ENCODE results near the gene PLEKHG4.

Gene PLEKHG4

DNA sequence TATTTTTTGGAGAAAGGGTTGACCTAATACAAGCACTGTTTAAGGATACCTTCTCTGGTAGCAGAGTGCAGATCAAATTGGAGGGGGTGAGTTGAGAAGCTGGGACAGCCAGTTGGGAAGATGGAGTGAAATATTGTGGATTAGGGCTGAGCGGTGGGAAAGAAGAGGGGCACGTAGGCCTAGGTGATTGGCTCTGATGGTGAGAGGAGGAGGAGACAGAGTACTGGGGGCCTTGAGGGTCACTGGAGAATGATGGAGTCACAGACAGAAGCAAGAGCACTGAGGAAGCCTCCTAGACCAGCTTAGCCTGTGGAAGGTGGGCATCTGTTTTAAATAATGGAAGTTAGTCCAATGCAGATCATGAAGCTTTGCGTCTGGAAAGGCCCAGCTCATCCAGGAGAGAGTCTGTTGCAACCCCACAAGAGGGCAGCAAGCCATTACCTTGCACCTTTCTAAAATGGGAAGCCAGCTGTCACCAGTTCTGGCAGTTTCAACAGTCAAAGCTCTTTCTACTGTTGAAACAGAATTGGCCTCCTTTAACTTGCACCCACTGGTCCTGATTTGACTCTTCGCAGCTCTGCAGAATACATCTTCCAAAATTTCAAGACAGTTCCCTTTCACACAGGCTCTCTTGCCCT, 18.8 kb upstream of the PLEKHG4 start:
- DNase-seq (ENCODE audit: low read depth) = no peak

DNA sequence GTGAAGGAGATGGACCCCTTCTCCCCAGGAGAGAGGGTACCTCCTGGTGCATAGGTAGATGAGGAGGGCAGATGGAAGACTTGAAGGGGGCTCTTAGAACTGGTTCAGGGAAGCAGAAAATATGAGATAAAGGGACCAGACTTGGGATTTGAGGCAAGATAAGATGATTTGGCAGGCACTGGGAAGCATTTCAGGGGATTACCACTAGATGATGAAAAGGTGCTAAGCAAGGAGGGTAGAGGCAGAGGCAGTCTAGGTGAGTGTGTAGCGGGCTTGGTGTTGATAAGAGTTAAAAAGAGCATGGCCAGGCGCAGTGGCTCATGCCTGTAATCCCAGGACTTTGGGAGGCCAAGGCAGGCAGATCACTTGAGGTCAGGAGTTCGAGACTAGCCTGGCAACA, 16.1 kb upstream of the PLEKHG4 start:
- DNase-seq (ENCODE audit: low read depth) = no peak

GRCh38 chr16:67264277-67264676, 15.1 kb upstream of the PLEKHG4 start:
- DNase-seq (ENCODE audit: low read depth) = no peak

DNA sequence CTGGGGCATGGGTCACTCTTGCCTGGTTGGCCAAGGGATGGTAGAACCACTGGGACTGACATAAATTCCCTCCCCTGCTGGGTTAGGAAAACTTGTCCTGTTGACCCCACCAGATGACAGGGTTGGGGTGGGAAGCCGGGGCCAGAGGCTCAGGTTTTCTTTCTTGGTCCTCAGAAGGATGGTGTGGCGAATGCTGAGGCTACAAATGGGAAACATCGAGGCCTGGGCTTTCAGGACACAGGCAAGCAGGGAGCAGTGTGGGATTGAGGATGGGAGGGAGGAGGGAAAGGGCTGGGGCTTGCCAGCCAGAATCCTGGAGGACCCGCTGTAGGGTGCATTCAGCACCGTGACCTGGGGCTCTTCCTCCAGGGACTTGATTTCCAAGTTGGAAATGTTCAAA, 14.5 kb upstream of the PLEKHG4 start:
- no peak for DNase-seq (ENCODE audit: low read depth)

DNA sequence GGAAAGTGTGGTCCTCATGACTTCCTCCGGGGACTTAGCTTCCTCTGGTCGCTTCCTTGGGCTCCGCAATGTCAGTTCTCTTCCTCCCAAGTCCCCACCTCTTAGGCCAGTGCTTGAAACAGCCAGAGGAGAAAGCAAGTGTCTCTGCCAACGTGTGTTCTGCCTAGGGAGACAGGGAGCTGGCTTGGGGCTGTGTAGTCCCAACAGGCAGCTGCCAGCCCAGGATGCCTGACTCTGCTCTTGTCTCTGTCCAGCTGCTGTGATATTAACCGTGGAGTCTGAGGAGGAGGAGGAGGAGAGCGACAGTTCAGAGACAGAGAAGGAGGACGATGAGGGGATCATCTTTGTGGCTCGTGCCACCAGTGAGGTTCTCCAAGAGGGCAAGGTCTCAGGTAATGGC, 13.5 kb upstream of the PLEKHG4 start:
- no peak for DNase-seq (ENCODE audit: low read depth)

DNA sequence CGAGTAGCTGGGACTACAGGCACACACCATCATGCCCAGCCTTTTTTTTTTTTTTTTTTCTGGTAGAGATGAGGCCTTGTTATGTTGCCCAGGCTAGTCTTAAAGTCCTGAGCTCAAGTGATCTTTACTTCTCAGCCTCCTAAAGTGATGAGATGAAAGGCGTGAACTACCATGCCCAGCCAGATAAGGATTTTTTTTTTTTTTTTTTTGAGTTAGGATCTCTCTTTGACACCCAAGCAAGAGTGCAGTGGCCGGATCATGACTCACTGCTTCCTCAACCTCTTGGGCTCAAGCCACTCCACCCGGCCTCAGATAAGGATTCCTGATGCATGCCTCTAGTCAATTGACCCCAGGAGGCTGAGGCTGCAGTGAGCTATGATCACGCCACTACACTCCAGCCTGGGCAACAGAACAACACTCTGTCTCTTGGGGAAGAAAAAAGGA, 11.2 kb upstream of the PLEKHG4 start:
- DNase-seq (ENCODE audit: low read depth) = no peak

DNA sequence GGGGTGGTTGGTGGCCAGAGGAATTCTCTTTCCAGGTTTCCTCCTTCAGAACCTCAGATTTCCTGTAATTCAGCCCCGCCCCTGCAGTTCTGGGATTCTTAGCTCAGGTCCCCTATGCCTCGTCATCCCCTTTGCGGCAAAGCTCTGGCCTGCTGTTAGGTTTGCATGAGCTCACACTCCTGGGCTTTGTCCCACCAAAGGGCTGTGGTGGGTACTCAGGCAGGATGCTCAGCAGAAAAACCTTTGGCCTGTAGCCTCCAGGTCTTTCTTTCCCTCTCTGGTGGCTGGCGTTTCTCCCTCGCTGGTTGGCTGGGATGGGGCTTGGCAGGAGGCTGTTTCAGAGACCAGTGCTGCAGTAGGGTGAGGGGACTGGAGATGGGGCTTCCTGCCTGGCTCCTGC, 9.6 kb upstream of the PLEKHG4 start:
- DNase-seq (ENCODE audit: low read depth) = no peak

DNA sequence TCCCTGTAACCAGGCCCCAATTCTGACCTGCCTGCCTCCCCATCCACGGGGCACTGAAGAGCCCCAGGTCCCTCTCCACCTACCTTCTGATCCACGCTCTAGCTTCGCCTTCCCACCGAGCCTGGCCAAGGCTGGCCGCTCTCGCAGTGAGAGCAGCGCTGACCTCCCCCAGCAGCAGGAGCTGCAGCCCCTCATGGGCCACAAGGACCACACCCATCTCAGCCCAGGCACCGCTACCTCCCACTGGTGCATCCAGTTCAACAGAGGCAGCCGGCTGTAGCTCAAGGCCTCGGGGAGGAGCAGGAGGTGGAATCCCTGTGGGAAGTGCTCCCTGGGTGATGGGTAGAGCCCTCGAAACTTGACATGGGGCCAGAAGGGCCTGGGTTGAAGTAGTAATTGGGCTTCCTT, 8.4 kb upstream of the PLEKHG4 start:
- DNase-seq (ENCODE audit: low read depth) = no peak

- DNase-seq (ENCODE audit: low read depth) = no peak
Measured at GRCh38 chr16:67271446-67271845, 7.9 kb upstream of the PLEKHG4 start.

- no peak for DNase-seq (ENCODE audit: low read depth)
Measured at GRCh38 chr16:67275321-67275720, 4.0 kb upstream of the PLEKHG4 start.

GRCh38 chr16:67277294-67277998, 1.9 kb upstream of the PLEKHG4 start:
- DNase-seq (ENCODE audit: low read depth) = no peak

- DNase-seq (ENCODE audit: low read depth) = no peak
Measured at GRCh38 chr16:67277999-67278772, 1.1 kb upstream of the PLEKHG4 start.

DNA sequence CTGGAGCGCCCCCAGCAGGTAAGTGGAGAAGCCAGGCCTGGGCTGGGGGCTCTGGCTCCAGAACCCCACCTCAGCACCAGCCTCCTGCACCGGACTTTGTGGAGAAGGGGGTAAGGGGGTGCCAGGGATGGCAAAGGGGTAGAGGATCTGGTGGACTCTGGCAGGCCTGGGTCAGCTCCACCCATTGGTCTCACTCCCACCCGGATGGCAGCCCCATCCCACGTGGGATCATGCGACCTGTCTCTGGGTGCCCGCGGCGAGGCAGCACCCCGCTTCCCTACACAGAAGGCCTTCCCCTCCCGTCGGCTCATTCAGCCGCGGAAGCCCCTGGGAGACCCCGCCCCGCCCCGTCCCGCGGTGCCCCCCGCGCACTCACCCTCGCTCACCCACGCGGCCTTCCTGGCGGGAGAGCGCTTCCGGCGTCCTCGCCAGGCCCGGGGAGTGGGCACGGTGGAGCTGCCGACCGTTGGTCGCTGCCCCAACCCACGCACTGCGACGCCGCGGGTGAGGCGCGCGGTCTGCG, 498 bp upstream of the PLEKHG4 start:
- DNase-seq (ENCODE audit: low read depth) = peak; percentile 15

GRCh38 chr16:67280090-67281015, 1.0 kb downstream of the PLEKHG4 start:
- no peak for DNase-seq (ENCODE audit: low read depth)

DNA sequence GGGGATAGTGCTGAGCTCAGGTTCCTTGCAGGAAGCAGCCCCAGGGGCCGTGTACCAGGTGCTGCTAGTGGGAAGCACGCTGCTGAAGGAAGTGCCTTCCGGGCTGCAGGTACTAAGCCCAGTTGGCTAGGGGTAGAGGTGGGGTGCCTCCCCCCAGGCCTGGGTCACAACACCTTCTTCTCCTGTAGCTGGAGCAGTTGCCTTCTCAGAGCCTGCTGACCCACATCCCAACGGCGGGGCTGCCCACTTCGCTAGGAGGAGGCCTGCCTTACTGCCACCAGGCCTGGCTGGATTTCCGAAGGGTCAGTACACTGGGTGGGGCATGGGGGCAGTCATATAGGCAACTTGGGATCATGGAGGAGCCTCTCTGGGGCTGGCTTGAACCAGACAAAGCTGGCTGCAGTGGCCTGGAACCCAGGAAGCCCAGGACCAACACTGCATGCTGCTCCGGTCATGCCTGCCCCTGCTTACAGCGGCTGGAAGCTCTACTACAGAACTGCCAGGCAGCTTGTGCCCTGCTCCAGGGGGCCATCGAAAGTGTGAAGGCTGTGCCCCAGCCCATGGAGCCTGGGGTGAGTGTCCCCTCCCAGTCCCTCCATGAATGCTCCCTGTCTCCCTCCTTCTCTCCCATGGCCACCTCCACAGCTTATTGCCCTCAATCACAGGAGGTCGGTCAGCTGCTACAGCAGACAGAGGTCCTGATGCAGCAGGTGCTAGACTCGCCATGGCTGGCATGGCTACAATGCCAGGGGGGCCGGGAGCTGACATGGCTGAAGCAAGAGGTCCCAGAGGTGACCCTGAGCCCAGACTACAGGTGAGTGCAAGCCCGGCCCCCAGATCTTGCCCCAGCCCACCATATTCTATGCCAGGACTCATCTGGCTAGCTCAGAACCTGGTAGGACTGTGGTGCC, 2.5 kb downstream of the PLEKHG4 start:
- DNase-seq (ENCODE audit: low read depth) = no peak

- DNase-seq (ENCODE audit: low read depth) = no peak
Measured at GRCh38 chr16:67282447-67282805, 3.1 kb downstream of the PLEKHG4 start.

- DNase-seq (ENCODE audit: low read depth) = no peak
Measured at GRCh38 chr16:67283039-67283825, 3.9 kb downstream of the PLEKHG4 start.

- no peak for DNase-seq (ENCODE audit: low read depth)
Measured at GRCh38 chr16:67283826-67284555, 4.7 kb downstream of the PLEKHG4 start.

Measured in activated T-helper 1 cell treated with Interleukin-2 at 50 U/mL for 16 hours (primary cell).